HG03521 (cell line): ENCODE measurements around the gene OR11H1.
"Not testable (repeated sequence)": the region's sequence is repeated elsewhere in the genome, so short reads cannot be mapped to it uniquely, and the experiment has no call there.

Source experiments
- ATAC-seq: cut with Tn5 transposase; IDR thresholded peaks from one replicate; pipeline ENCODE4 v1.9.1; 2021; ENCODE audit warnings: mild to moderate bottlenecking, moderate library complexity; ENCODE audit not compliant: unreplicated experiment

Gene OR11H1

GRCh38 chr22:15527892-15528291 is at the start of gene OR11H1:
Gene OR11H1 (plus strand): TSS chr22:15528192. CDS start chr22:15528192, 0 bp downstream.
- ATAC-seq: not testable (repeated sequence)

GRCh38 chr22:15509967-15510366 is 18.0 kb upstream of the OR11H1 start:
- not testable (repeated sequence) for ATAC-seq

- not testable (repeated sequence) for ATAC-seq
Observed at GRCh38 chr22:15515896-15516295, 12.1 kb upstream of the OR11H1 start.

- not testable (repeated sequence) for ATAC-seq
Observed at GRCh38 chr22:15553767-15554166, 25.8 kb downstream of the OR11H1 start.

GRCh38 chr22:15563461-15563860 is 35.5 kb downstream of the OR11H1 start:
- ATAC-seq: not testable (repeated sequence)

- not testable (repeated sequence) for ATAC-seq
Observed at GRCh38 chr22:15565063-15565462, 37.1 kb downstream of the OR11H1 start.
